Measurements from ENCODE around the gene DNAI4. TPM values are rescaled to one million over a fixed set of nuclear protein-coding genes. Genes with fewer than 3 reads are reported as not detected.

The DNAI4 gene
- total and polyA plus RNA-seq, 9 of the 15 experiments (the other 6 are each of a cell fraction or from before 2014, with no cell fraction given), result 0.57 to 4.8 (median 2.6) TPM; not detected in 1

DNA sequence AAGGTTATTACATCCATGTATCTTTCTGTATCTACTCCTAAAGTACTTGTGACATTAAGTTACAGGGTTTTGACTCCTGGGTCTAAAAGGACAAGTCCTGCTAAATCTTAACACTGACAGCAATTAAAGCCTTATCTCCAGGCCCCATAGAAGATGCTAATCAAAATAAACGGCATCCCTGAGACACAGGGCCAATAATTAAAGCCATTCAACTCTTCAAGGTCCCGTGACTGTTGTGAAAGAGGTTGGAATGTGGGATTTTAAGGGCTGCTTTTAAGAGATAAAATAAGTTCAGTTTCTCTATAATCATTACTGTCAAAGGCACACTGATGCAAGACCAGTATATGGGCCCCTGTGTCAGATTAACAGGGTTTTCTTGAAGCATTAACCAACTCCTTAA is 8.3 kb downstream of the DNAI4 start (continued):
- TF ChIP-seq ARNT (IDR thresholded peaks at IDR 0.05) (peak; percentile 28 to 77; a peak in 2 of 4 replicates), OTX1 (CRISPR knock-in tag; IDR thresholded peaks at IDR 0.05) (0 out of 2 replicates have a peak, but pooled peaks have one; percentile 13), BCL6 (CRISPR knock-in tag; IDR thresholded peaks at IDR 0.05) (peak; percentile 53; the same call in 1 of the 2 replicates), ZNF282 (CRISPR knock-in tag; IDR thresholded peaks at IDR 0.05) (no peak), ZNF589 (CRISPR knock-in tag; IDR thresholded peaks at IDR 0.05; ENCODE audit: low read depth) (peak; percentile 80), ZNF263 (CRISPR knock-in tag; IDR thresholded peaks at IDR 0.05; ENCODE audit: borderline replicate concordance) (no peak), TCF3 (CRISPR knock-in tag; IDR thresholded peaks at IDR 0.05) (peak; percentile 92), BCLAF1 (IDR thresholded peaks at IDR 0.05; ENCODE audit: borderline replicate concordance in 1 of 2, control insufficient read depth in 1 of 2, low read depth in 2 of 2, low read length in 1 of 2) (no peak), PHF8 (IDR thresholded peaks at IDR 0.05; ENCODE audit: borderline replicate concordance, low read length) (no peak), IRF2 (CRISPR knock-in tag; IDR thresholded peaks at IDR 0.05) (no peak), ZNF518B (CRISPR knock-in tag; IDR thresholded peaks at IDR 0.05) (no peak), HOMEZ (CRISPR knock-in tag; IDR thresholded peaks at IDR 0.05) (no peak), ZNF778 (CRISPR knock-in tag; IDR thresholded peaks at IDR 0.05) (no peak), HMGXB4 (CRISPR knock-in tag; IDR thresholded peaks at IDR 0.05) (no peak), ZNF232 (CRISPR knock-in tag; IDR thresholded peaks at IDR 0.05) (no peak)
- TF ChIP-seq, protein P1, sequence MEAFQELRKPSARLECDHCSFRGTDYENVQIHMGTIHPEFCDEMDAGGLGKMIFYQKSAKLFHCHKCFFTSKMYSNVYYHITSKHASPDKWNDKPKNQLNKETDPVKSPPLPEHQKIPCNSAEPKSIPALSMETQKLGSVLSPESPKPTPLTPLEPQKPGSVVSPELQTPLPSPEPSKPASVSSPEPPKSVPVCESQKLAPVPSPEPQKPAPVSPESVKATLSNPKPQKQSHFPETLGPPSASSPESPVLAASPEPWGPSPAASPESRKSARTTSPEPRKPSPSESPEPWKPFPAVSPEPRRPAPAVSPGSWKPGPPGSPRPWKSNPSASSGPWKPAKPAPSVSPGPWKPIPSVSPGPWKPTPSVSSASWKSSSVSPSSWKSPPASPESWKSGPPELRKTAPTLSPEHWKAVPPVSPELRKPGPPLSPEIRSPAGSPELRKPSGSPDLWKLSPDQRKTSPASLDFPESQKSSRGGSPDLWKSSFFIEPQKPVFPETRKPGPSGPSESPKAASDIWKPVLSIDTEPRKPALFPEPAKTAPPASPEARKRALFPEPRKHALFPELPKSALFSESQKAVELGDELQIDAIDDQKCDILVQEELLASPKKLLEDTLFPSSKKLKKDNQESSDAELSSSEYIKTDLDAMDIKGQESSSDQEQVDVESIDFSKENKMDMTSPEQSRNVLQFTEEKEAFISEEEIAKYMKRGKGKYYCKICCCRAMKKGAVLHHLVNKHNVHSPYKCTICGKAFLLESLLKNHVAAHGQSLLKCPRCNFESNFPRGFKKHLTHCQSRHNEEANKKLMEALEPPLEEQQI (IDR thresholded peaks at IDR 0.05), result peak; percentile 21; the same call in 1 of the 2 replicates
